ENCODE measurements around the gene TRIL. TPM values are rescaled to one million over a fixed set of nuclear protein-coding genes. Genes with fewer than 3 reads are reported as not detected.
A peak's percentile ranks its signal among the peaks of the same experiment; 100 is the strongest.

Gene TRIL
- total RNA-seq, 1 experiment from 2014 or later, result 3.0 TPM

DNA sequence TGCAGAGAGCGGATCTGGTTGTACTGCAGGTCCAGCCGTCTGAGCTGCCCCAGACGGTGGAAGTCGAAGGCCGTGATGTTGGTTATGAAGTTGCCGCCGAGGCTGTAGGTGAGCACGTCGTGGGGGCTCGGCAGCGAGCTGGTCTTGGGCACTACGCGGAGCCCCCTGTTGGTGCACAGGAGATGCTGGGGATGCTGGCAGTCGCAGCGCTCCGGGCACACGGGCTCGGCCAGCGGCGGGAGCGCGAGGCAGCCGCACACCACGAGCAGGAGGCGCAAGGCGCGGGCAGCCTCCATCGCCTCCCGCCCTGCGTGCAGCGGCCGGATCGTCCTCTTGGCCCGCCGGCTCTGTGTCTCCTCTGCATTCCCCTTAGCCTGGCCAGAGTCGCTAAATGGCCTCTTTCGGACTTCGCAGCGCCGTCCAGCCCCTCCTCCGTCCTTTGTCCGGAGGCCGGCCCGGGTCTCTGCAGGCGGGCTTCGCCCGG lies 337 bp downstream of the TRIL start:
- ChIA-PET POLR2A (no interaction called here), CTCF (interaction anchor here (0.7 to 8.8 kb wide), 36 partner anchors 8 to 652 kb away, joined by 3 to 407 read pairs (median 14); no protein-coding TSS in a partner anchor)
- Mint-ChIP-seq H3K27me3 (ENCODE audit: low read depth) (peaks cover 61% of the 10 kb centered on the region), H3K4me1 (peaks cover 52% of the 10 kb centered on the region), H3K36me3 (no peaks in the 10 kb centered on the region), H3K27ac (no peak overlapping the region), H3K9me3 (no peaks in the 10 kb centered on the region), H3K4me3 (peak overlapping the region; percentile 78)
- DNase-seq (ENCODE audit: low spot score) (peak; percentile 54), ATAC-seq (peak; percentile 1)
- TF ChIP-seq, protein P1, sequence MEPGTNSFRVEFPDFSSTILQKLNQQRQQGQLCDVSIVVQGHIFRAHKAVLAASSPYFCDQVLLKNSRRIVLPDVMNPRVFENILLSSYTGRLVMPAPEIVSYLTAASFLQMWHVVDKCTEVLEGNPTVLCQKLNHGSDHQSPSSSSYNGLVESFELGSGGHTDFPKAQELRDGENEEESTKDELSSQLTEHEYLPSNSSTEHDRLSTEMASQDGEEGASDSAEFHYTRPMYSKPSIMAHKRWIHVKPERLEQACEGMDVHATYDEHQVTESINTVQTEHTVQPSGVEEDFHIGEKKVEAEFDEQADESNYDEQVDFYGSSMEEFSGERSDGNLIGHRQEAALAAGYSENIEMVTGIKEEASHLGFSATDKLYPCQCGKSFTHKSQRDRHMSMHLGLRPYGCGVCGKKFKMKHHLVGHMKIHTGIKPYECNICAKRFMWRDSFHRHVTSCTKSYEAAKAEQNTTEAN (CRISPR knock-in tag; IDR thresholded peaks at IDR 0.05), result no peak; the same call in 1 of the 2 replicates
- no peak for TF ChIP-seq ZBTB21 (CRISPR knock-in tag; IDR thresholded peaks at IDR 0.05; ENCODE audit: borderline replicate concordance)
- TF ChIP-seq, protein P2, sequence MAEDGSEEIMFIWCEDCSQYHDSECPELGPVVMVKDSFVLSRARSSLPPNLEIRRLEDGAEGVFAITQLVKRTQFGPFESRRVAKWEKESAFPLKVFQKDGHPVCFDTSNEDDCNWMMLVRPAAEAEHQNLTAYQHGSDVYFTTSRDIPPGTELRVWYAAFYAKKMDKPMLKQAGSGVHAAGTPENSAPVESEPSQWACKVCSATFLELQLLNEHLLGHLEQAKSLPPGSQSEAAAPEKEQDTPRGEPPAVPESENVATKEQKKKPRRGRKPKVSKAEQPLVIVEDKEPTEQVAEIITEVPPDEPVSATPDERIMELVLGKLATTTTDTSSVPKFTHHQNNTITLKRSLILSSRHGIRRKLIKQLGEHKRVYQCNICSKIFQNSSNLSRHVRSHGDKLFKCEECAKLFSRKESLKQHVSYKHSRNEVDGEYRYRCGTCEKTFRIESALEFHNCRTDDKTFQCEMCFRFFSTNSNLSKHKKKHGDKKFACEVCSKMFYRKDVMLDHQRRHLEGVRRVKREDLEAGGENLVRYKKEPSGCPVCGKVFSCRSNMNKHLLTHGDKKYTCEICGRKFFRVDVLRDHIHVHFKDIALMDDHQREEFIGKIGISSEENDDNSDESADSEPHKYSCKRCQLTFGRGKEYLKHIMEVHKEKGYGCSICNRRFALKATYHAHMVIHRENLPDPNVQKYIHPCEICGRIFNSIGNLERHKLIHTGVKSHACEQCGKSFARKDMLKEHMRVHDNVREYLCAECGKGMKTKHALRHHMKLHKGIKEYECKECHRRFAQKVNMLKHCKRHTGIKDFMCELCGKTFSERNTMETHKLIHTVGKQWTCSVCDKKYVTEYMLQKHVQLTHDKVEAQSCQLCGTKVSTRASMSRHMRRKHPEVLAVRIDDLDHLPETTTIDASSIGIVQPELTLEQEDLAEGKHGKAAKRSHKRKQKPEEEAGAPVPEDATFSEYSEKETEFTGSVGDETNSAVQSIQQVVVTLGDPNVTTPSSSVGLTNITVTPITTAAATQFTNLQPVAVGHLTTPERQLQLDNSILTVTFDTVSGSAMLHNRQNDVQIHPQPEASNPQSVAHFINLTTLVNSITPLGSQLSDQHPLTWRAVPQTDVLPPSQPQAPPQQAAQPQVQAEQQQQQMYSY (CRISPR knock-in tag; IDR thresholded peaks at IDR 0.05), result no peak
- no peak for TF ChIP-seq CREM (CRISPR knock-in tag; IDR thresholded peaks at IDR 0.05)
- peak; percentile 72; the same call in 1 of the 2 replicates for TF ChIP-seq ETV6 (CRISPR knock-in tag; IDR thresholded peaks at IDR 0.05)
- no peak for TF ChIP-seq ZNF138 (CRISPR knock-in tag; conservative IDR thresholded peaks at IDR 0.05)
- no peak for TF ChIP-seq ELF4 (CRISPR knock-in tag; IDR thresholded peaks at IDR 0.05; ENCODE audit: low read depth)
- TF ChIP-seq TCF7 (CRISPR knock-in tag; IDR thresholded peaks at IDR 0.05; ENCODE audit: low read depth), result 0 out of 2 replicates have a peak, but pooled peaks have one; percentile 20
- TF ChIP-seq MYBL2 (CRISPR knock-in tag; IDR thresholded peaks at IDR 0.05), result no peak
- no peak for TF ChIP-seq ZNF423 (CRISPR knock-in tag; IDR thresholded peaks at IDR 0.05)
- TF ChIP-seq MXD4 (CRISPR knock-in tag; IDR thresholded peaks at IDR 0.05; ENCODE audit: borderline replicate concordance), result no peak
- TF ChIP-seq ZNF232 (CRISPR knock-in tag; IDR thresholded peaks at IDR 0.05), result peak; percentile 30; the same call in 1 of the 2 replicates
- TF ChIP-seq EMX1 (CRISPR knock-in tag; IDR thresholded peaks at IDR 0.05), result no peak
- TF ChIP-seq ZNF671 (CRISPR knock-in tag; IDR thresholded peaks at IDR 0.05), result no peak
- TF ChIP-seq SMAD3 (CRISPR knock-in tag; IDR thresholded peaks at IDR 0.05; ENCODE audit: borderline replicate concordance), result peak; percentile 85; the same call in 1 of the 2 replicates
- peak; percentile 49; the same call in 1 of the 2 replicates for TF ChIP-seq ZNF219 (CRISPR knock-in tag; IDR thresholded peaks at IDR 0.05; ENCODE audit: borderline replicate concordance)
- peak; percentile 91 for TF ChIP-seq ESRRA (CRISPR knock-in tag; IDR thresholded peaks at IDR 0.05; ENCODE audit: borderline replicate concordance)
- no peak for TF ChIP-seq ZNF263 (CRISPR knock-in tag; IDR thresholded peaks at IDR 0.05; ENCODE audit: low read depth)
- peak; percentile 89; the same call in 1 of the 2 replicates for TF ChIP-seq TEAD1 (CRISPR knock-in tag; IDR thresholded peaks at IDR 0.05)
- TF ChIP-seq, protein P3, sequence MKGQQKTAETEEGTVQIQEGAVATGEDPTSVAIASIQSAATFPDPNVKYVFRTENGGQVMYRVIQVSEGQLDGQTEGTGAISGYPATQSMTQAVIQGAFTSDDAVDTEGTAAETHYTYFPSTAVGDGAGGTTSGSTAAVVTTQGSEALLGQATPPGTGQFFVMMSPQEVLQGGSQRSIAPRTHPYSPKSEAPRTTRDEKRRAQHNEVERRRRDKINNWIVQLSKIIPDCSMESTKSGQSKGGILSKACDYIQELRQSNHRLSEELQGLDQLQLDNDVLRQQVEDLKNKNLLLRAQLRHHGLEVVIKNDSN (CRISPR knock-in tag; IDR thresholded peaks at IDR 0.05), result peak; percentile 43; the same call in 1 of the 2 replicates
- TF ChIP-seq, protein P4, sequence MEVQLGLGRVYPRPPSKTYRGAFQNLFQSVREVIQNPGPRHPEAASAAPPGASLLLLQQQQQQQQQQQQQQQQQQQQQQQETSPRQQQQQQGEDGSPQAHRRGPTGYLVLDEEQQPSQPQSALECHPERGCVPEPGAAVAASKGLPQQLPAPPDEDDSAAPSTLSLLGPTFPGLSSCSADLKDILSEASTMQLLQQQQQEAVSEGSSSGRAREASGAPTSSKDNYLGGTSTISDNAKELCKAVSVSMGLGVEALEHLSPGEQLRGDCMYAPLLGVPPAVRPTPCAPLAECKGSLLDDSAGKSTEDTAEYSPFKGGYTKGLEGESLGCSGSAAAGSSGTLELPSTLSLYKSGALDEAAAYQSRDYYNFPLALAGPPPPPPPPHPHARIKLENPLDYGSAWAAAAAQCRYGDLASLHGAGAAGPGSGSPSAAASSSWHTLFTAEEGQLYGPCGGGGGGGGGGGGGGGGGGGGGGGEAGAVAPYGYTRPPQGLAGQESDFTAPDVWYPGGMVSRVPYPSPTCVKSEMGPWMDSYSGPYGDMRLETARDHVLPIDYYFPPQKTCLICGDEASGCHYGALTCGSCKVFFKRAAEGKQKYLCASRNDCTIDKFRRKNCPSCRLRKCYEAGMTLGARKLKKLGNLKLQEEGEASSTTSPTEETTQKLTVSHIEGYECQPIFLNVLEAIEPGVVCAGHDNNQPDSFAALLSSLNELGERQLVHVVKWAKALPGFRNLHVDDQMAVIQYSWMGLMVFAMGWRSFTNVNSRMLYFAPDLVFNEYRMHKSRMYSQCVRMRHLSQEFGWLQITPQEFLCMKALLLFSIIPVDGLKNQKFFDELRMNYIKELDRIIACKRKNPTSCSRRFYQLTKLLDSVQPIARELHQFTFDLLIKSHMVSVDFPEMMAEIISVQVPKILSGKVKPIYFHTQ (CRISPR knock-in tag; IDR thresholded peaks at IDR 0.05), result no peak
- TF ChIP-seq NR3C1 (CRISPR knock-in tag; conservative IDR thresholded peaks at IDR 0.05; ENCODE audit: low read depth), result no peak
- TF ChIP-seq GRHL2 (CRISPR knock-in tag; IDR thresholded peaks at IDR 0.05; ENCODE audit: insufficient replicate concordance, severe bottlenecking), result no peak
- peak; percentile 45; the same call in 1 of the 2 replicates for TF ChIP-seq KAT7 (CRISPR knock-in tag; IDR thresholded peaks at IDR 0.05; ENCODE audit: borderline replicate concordance)
- no peak for TF ChIP-seq NR1H2 (CRISPR knock-in tag; IDR thresholded peaks at IDR 0.05)
- TF ChIP-seq, protein P5, sequence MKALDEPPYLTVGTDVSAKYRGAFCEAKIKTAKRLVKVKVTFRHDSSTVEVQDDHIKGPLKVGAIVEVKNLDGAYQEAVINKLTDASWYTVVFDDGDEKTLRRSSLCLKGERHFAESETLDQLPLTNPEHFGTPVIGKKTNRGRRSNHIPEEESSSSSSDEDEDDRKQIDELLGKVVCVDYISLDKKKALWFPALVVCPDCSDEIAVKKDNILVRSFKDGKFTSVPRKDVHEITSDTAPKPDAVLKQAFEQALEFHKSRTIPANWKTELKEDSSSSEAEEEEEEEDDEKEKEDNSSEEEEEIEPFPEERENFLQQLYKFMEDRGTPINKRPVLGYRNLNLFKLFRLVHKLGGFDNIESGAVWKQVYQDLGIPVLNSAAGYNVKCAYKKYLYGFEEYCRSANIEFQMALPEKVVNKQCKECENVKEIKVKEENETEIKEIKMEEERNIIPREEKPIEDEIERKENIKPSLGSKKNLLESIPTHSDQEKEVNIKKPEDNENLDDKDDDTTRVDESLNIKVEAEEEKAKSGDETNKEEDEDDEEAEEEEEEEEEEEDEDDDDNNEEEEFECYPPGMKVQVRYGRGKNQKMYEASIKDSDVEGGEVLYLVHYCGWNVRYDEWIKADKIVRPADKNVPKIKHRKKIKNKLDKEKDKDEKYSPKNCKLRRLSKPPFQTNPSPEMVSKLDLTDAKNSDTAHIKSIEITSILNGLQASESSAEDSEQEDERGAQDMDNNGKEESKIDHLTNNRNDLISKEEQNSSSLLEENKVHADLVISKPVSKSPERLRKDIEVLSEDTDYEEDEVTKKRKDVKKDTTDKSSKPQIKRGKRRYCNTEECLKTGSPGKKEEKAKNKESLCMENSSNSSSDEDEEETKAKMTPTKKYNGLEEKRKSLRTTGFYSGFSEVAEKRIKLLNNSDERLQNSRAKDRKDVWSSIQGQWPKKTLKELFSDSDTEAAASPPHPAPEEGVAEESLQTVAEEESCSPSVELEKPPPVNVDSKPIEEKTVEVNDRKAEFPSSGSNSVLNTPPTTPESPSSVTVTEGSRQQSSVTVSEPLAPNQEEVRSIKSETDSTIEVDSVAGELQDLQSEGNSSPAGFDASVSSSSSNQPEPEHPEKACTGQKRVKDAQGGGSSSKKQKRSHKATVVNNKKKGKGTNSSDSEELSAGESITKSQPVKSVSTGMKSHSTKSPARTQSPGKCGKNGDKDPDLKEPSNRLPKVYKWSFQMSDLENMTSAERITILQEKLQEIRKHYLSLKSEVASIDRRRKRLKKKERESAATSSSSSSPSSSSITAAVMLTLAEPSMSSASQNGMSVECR (CRISPR knock-in tag; IDR thresholded peaks at IDR 0.05; ENCODE audit: borderline replicate concordance), result peak; percentile 61; the same call in 1 of the 2 replicates
